Urothelium cell line (cell line): ENCODE results near the gene FRAT1.
A peak's percentile ranks its signal among the peaks of the same experiment; 100 is the strongest.
"Not testable (repeated sequence)": the region's sequence is repeated elsewhere in the genome, so short reads cannot be mapped to it uniquely, and the experiment has no call there.

ENCODE experiments used
- DNase-seq: peaks from one replicate; pipeline ENCODE4 v3.0.0; 2011; ENCODE audit warnings: low spot score, mixed read lengths
- FAIRE-seq: peaks from 2 replicates; lab custom pipeline; 2011; peaks lifted over from hg19 to GRCh38; lab: Jason Lieb, UNC

The FRAT1 gene, protein sequence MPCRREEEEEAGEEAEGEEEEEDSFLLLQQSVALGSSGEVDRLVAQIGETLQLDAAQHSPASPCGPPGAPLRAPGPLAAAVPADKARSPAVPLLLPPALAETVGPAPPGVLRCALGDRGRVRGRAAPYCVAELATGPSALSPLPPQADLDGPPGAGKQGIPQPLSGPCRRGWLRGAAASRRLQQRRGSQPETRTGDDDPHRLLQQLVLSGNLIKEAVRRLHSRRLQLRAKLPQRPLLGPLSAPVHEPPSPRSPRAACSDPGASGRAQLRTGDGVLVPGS

DNA sequence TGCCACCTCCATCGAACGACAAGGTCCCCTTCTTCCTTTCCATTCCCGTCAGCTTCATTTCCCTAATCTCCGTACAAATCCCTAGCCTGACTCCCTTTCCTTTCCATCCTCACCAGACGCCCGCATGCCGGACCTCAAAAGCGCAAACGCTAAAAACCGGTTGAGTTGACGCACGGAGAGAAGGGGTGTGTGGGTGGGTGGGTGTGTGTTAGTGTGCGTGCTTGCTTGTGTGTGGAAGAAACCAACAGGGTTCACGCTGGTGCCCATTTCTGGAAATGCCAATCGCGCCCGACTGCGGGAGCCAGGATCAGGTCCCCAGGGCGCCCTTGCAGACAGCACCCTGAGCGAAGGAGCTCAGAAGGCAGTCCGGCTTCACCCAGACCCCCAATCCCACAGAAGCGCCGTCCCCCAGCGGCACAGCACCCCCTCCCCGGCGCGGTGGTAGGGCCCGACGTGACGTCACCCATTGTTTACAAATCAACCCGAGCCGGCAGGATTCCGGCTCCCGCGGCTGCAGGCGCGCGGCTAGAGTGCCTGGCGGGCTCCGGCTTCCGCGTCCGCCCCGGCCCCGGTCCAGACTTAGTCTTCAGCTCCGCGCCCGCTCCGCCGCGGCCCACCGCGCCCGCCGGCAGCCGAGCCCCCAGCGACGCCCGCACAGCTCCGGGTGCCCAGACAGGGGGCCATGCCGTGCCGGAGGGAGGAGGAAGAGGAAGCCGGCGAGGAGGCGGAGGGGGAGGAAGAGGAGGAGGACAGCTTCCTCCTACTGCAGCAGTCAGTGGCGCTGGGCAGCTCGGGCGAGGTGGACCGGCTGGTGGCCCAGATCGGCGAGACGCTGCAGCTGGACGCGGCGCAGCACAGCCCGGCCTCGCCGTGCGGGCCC, at the start of gene FRAT1:
Gene FRAT1, plus strand, starts transcription at position 500 of the 880 bp plus-strand sequence. Its CDS starts 183 bp downstream, at position 683.
- DNase-seq (peak; percentile 83), FAIRE-seq (peak; percentile 90)

DNA sequence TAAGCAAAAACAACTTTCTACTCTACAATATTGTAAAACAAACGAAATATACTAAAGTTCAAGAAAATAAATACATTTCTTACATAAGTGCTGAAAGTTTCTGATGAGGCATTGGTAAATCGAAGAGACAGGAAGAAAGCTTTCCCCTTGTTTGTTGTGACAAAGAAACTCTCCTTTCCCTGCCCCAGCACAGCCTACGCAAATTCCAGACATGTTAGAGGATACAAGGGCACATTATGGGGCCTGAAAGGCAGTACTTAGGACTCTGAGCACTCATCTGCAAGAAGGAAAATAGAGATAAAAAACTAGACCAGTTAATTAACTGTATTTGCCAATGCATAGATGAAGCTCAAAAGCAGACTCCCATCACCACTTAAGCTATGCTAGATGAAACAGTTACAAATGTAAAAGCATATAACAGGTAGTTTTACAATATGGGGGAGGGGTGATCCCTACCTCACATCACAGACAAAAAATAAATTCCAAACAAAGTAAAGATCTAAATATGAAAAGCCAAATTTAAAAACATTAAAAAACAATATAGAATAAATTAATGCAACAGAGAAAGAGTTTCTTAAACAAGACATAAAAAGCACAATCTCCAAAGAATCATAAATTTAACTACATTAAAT, 48.4 kb upstream of the FRAT1 start:
- peak; percentile 5 for DNase-seq
- no peak for FAIRE-seq

DNA sequence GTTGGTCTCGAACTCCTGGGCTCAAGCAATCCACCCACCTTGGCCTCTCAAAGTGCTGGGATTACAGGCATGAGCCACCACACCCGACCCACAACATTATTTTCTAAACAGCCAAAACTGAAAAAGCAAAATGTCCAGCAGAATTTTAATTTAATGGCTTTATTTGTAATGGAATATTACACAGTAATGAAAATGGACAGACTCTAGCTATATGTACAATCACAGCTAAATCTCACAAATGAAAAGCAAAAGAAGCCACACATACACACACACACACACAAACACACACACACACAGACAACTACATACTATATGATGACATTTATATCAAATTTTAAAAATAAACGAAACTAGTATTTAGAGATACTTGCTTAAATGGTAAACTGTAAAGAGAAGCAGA, 45.4 kb upstream of the FRAT1 start:
- DNase-seq (no peak), FAIRE-seq (no peak)

DNA sequence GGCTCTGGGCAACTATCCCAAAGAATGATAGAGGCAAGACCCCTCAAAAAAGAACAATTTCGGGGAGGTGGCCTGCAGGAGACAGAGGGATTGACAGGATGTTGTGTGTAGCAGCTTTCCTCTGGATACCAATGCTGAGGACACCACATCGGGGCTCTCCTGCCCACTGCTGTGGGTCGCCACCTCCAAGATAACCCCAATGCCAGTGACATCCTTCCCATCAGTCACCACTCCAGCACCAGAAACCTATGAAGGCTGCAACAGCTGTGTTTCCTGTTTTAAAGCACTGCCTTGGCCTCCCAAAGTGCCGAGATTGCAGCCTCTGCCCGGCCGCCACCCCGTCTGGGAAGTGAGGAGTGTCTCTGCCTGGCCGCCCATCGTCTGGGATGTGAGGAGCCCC, 44.2 kb upstream of the FRAT1 start:
- DNase-seq (no peak), FAIRE-seq (no peak)

DNA sequence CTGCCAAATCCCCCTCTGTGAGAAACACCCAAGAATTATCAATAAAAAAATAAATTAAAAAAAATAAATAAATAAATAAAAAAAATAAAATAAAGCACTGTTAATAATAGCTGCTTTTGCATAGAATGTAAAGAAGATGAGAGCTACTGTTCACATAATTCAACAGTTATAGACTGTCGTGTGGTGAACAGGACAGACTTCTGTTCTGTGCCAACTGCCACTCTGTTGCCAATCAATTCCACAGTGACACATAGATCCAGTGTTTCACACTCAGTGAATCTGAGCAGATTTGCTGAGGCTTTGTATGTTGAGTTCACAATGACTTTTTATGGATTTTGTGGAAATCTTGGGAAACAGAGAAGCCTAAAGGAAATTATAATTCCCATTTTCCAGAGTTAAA, 41.5 kb upstream of the FRAT1 start:
- no peak for DNase-seq
- FAIRE-seq = no peak

DNA sequence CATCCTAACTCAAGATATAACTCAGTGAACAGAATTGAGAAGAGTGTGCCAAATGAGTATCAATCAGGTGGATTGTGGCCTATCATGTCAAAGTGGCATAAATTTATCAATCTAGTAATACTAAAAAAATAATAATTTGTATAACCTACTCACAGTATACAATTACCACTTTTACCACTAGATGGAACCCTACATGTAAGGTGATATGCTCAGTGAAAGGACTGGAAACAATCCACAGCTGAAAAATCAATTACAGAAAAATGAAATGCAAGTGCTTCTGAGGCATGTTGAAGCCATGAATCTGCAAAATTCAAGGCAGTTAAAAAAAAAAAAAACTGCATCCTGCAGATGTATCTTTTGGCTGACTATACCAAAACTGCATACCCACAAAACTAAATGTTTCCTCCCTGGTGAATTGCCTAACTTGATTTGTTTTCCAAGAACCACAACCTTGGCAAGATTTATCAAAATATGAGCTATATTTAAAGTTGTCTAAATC, 40.5 kb upstream of the FRAT1 start:
- no peak for FAIRE-seq

DNA sequence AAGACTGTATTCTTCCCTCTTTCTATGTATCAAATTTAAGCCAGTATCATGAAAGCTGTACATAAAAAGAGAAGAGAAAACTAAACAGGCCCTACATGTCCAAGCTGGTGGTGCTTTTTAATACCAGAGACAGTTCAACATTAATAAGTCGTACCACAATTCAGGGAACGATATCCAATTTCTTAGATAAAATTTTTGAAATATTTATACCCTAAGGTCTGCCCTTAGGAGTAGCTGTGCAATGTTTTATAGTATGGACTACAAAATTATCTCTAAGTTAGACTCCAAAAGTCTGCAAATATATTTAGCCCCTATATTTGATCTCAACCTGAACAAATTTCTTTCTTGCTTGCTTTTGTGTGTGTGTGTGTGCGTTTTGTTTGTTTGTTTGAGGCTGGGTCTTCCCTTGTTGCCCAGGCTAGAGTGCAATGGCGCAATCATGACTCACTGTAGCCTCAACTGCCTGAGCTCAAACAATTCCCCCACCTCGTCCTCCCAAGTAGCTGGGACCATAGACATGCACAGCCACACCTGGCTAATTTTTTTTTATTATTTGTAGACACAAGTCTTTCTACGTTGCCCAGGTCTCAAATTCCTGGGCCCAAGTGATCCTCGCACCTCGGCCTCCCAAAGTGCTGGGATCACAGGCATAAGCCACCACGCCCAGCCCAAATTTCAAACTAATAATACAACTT, 39.8 kb upstream of the FRAT1 start:
- FAIRE-seq (no peak), DNase-seq (no peak)

More for the DNA sequence above, 40.5 kb upstream of the FRAT1 start:
- peak; percentile 23 for DNase-seq

DNA sequence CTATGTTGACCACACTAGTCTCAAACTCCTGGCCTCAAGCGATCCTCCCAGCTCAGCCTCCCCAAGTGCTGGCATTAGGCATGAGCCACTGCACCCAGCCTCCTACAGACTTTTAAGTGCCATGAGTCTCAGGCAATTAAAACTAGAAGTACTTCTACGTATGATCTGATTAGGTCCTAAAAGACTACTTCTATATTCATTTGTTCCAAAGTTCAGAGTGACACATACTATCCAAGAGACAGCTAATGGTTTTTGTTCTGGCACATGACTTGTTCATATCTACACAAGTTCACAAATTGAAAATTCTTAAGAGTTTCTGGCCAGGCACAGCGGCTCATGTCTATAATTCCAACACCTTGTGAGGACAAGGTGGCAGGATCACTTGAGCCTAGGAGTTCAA, 38.3 kb upstream of the FRAT1 start:
- DNase-seq (no peak), FAIRE-seq (no peak)

DNA sequence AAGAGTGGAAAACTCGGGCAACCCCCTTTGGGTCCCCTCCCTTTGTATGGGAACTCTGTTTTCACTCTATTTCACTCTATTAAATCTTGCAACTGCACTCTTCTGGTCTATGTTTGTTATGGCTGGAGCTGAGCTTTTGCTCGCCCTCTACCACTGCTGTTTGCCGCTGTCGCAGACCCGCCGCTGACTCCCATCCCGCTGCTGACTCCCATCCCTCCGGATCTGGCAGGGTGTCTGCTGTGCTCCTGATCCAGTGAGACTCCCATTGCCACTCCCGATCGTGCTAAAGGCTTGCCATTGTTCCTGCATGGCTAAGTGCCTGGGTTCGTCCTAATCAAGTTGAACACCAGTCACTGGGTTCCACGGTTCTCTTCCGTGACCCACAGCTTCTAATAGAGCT, 29.0 kb upstream of the FRAT1 start:
- not testable (repeated sequence) for DNase-seq, FAIRE-seq

DNA sequence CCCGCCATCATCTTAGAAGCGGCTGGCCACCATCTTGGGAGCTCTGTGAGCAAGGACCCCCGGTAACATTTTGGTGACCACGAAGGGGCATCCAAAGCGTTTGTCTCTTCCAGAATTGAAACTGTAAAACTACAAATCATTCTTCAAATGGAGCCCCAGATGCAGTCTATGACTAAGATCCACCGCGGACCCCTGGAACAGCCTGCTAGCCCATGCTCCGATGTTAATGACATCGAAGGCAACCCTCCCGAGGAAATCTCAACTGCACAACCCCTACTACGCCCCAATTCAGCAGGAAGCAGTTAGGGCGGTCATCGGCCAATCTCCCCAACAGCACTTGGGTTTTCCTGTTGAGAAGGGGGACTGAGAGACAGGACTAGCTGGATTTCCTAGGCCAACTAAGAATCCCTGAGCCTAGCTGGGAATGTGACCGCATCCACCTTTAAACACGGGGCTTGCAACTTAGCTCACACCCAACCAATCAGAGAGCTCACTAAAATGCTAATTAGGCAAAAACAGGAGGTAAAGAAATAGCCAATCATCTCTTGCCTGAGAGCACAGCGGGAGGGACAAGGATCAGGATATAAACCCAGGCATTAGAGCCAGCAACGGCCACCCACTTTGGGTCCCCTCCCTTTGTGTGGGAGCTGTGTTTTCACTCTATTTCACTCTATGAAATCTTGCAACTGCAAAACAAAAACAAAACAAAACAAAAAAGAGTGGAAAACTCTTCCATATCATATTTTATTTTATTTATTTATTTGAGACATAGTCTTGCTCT, 28.3 kb upstream of the FRAT1 start:
- DNase-seq, FAIRE-seq: not testable (repeated sequence)

DNA sequence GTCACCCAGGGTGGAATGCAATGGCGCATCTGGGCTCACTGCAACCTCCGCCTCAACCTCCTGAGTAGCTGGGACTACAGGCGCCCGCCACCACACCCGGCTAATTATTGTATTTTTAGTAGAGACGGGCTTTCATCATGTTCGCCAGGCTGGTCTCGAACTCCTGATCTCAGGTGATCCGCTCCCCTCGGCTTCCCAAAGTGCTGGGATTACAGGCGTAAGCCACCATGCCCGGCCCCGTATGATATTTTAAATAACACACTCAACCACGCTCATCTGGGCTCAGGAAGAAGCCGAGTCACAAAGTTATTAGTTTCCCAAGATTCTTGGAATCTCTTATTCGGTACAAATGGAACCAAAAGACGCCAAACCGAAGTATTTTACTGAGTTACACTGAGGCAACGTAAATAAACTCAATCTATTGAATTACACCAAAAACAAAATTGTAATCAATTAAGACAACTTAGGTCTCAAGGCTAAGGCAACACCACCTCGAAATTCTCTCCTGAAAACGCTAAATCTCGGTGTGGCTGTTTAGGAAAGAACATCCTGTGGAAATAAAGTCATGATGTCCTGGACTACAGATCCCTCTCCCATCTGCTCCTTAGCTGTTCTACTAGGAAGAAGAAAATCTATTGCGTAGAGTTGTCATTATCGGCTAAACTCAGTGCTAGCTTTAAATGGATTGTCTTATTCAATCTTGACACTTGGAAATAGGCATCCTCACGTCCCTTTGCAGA, 27.5 kb upstream of the FRAT1 start:
- DNase-seq (no peak), FAIRE-seq (no peak)

DNA sequence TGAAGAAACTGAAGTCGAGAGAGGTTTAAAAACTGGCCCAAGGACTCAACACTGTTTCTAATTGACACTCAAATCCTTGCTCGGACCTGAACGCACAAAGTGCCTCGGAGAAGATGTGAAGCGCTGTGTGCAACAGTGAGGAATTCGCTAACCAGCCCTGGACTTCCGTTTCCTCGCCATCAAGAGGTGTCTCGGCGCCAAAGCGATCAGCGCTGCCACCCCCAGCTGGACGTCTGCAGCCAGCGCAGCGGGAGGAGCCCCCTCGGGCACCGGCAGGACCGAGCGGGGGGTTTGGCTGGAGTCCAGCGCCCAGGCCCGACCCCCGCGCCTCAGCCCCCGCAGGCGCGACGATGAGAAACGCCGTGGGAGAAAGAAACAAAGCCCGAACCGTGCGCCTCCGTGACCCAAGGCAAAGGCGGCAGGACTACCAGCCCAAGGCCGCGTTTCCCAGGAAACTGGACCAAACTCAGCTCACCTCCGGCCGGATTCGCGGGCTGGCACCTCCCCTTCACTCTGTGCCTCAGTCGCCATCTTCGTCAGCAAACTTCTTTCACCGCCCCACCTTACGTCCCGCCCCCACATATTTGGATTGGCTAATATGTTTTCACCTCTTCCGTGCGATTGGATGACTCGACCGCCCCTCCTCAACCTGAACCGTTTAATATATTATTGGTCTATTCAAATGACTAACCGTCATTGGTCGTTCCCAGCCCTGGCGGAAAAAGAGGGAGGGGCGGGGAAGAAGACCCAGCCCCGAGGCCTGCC, 26.8 kb upstream of the FRAT1 start, which contains the start of gene ARHGAP19:
Gene ARHGAP19, minus strand, starts transcription at position 541 of the 765 bp plus-strand sequence. Its CDS starts 10 bp downstream, at position 531.
- FAIRE-seq (no peak), DNase-seq (peak; percentile 93)

DNA sequence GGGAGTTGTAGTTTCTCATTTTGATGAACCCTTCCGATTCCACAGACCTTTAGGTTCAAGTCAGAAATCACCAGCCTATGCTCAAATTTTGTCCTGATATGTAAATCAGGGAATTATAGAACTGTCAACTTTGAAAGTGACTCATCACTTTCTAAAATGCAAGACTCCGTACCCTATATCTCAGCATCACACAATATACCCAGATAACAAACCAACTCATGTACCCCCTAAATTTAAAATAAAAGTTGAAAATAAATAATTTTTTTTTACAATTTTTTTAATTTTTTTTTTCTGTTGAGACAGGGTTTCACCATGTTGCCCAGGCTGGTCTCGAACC, 26.2 kb upstream of the FRAT1 start:
- no peak for FAIRE-seq

DNA sequence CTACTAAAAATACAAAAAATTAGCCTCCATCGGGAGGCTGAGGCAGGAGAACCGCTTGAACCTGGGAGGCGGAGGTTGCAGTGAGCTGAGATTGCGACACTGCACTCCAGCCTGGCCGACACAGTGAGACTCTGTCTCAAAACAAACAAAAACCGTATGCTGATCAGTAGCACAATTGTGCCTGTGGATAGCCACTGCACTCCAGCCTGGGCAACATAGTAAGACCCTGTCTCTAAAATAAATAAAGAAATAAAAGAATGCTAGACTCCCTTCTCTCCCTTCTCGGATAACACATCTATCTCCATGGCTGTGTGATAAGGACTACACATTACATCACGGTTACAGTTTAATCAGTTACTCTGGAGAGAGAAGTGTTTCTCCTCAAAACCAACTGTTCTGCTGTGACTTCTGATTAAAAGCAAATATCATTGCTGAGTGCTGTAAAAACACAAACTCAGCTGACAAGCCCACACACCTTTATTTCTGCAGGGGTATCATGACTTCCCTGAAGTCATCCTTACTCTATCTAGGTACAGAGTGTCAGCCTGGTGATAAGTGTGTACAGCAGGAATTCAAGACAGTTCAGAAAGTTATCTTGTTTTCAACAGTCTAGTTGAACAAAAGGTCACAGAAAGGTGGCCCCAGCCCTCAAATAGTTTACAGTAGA, 21.4 kb upstream of the FRAT1 start:
- FAIRE-seq (no peak), DNase-seq (no peak)

More for the DNA sequence above, 26.2 kb upstream of the FRAT1 start:
- DNase-seq = no peak

DNA sequence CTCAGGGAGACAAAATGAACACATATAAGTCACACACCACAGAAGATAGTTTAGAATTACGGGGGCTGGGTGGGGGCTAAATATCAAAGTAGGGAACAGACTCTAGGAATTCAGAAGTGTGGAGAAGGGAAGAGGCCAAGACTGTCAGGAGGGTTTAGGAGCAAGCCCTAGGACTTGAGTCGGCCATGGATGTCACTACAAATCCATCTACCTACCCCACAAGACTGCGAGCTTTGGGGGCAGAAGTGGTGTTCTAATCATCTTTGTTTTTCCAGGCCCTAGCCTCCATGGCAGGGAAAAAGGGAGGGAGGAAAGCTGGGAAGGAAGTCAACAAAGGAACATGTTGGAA, 20.9 kb upstream of the FRAT1 start:
- DNase-seq = no peak
- no peak for FAIRE-seq

DNA sequence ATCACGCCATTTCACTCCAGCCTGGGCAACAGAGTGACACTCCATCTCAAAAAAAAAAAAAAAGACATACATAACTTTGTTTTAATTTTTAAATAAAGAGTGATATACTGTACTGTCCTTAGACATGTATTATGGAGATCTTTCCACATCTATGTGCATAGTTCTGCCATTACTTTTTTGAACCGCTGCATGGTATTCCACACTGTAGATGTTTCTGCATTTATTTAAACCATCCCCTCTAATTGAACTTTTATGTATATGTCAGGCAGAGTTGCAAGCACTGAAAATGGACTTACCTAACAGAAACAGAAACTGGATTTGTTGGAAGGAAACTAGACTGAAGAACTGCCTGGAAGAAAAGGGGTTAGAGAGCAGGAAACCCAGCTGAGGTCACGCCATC, 18.1 kb upstream of the FRAT1 start:
- FAIRE-seq = no peak
- no peak for DNase-seq

DNA sequence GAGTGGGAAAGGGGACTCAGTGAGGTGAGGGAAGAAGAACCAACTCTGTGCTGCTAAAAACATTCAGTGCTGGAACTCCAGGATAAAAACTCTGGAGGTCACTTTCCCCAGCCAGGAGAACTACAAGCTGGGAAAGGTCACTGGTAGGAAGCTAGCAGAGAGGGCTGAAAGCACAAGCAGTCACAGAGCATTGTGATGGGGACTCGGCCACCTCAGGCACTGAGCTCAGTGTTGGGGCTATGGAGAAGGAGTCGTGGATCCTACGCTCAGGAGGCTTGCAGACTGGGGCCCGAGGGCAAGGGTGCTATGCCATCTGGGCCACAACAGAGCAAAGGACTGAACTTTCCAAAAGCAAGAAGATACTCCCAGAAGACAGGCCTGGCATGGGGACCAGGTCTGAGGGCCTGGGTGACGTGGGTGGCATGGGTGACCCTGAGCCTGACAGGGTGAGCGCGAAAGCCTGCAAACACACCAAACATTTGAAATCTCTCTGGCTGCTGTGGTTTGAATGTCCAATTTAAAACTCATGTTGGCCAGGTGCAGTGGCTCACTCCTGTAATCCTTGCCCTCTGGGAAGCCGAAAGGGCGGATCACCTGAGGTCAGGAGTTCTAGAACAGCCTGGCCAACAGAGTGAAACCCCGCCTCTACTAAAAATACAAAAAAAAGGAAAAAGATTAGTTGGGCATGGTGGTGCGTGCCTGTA, 16.8 kb upstream of the FRAT1 start:
- no peak for DNase-seq
- FAIRE-seq = no peak

DNA sequence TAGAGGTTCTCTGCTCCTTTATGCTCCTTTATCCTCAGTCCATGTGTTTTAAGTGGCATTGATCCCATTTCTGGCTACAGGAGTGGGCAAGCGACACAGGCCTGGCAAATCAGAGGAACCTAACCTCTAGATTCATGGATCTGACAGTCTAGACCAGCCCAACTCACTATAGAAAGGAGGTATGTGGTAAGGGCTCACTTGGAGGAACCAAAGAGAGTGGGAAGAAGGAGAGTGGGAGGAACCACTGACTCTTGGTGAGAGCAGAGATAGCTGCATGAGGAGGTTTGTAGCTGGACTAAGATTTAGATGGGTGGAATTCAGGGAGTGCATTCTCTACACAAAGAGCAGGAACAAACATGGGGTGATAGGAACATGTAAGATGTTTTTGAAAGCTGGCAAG, 11.6 kb upstream of the FRAT1 start:
- no peak for DNase-seq
- FAIRE-seq = no peak
